Measurements from ENCODE around the gene WDR89.

Gene WDR89

GRCh38 chr14:63641473-63642228 lies at the start of gene WDR89:
Gene WDR89, minus strand, starts transcription at chr14:63641871. Its CDS starts 41,929 bp downstream, at chr14:63599942.
- peak; percentile 74 for TF ChIP-seq CTCF (IDR thresholded peaks at IDR 0.05; ENCODE audit: low read depth, low read length)
- peak within 1 kb of the TSS; percentile 78 for H3K4me3 ChIP-seq (ENCODE audit: low read depth, low read length)

- no peak for TF ChIP-seq CTCF (IDR thresholded peaks at IDR 0.05; ENCODE audit: low read depth, low read length)
- H3K4me3 ChIP-seq (ENCODE audit: low read depth, low read length): no peak overlapping the region
Observed at GRCh38 chr14:63689132-63689531, 47.5 kb upstream of the WDR89 start.

GRCh38 chr14:63686926-63687325 lies 45.3 kb upstream of the WDR89 start:
- no peak overlapping the region for H3K4me3 ChIP-seq (ENCODE audit: low read depth, low read length)
- TF ChIP-seq CTCF (IDR thresholded peaks at IDR 0.05; ENCODE audit: low read depth, low read length): no peak

- TF ChIP-seq CTCF (IDR thresholded peaks at IDR 0.05; ENCODE audit: low read depth, low read length): no peak
- no peak overlapping the region for H3K4me3 ChIP-seq (ENCODE audit: low read depth, low read length)
Observed at GRCh38 chr14:63685401-63685800, 43.7 kb upstream of the WDR89 start.

- no peak overlapping the region for H3K4me3 ChIP-seq (ENCODE audit: low read depth, low read length)
- no peak for TF ChIP-seq CTCF (IDR thresholded peaks at IDR 0.05; ENCODE audit: low read depth, low read length)
Observed at GRCh38 chr14:63682727-63683593, 41.3 kb upstream of the WDR89 start.

GRCh38 chr14:63678536-63678935 lies 36.9 kb upstream of the WDR89 start:
- TF ChIP-seq CTCF (IDR thresholded peaks at IDR 0.05; ENCODE audit: low read depth, low read length): no peak

GRCh38 chr14:63677891-63678379 lies 36.3 kb upstream of the WDR89 start:
- no peak overlapping the region for H3K4me3 ChIP-seq (ENCODE audit: low read depth, low read length)
- no peak for TF ChIP-seq CTCF (IDR thresholded peaks at IDR 0.05; ENCODE audit: low read depth, low read length)

More at GRCh38 chr14:63678536-63678935, 36.9 kb upstream of the WDR89 start:
- H3K4me3 ChIP-seq (ENCODE audit: low read depth, low read length): no peak overlapping the region

Measured in WI38 (cell line).